GM19328 (cell line): ENCODE data around the gene SLC25A47.
"Not testable (repeated sequence)": the region's sequence is repeated elsewhere in the genome, so short reads cannot be mapped to it uniquely, and the experiment has no call there.

Experiments used
- ATAC-seq: cut with Tn5 transposase; IDR thresholded peaks from one replicate; pipeline ENCODE4 v1.9.1; 2021; ENCODE audit warnings: mild to moderate bottlenecking, moderate library complexity; ENCODE audit not compliant: unreplicated experiment

The SLC25A47 gene

GRCh38 chr14:100323121-100323941 lies at the start of gene SLC25A47:
TSS of gene SLC25A47 (plus strand) at chr14:100323339. CDS start at chr14:100323415, 76 bp downstream.
- no peak for ATAC-seq

- no peak for ATAC-seq
Observed at GRCh38 chr14:100274250-100274649, 48.9 kb upstream of the SLC25A47 start.

GRCh38 chr14:100275214-100275613 lies 47.9 kb upstream of the SLC25A47 start:
- ATAC-seq, result no peak

- no peak for ATAC-seq
Observed at GRCh38 chr14:100278702-100279101, 44.4 kb upstream of the SLC25A47 start.

GRCh38 chr14:100279133-100279532 lies 44.0 kb upstream of the SLC25A47 start:
- ATAC-seq, result no peak

GRCh38 chr14:100279563-100279962 lies 43.6 kb upstream of the SLC25A47 start:
- ATAC-seq, result no peak

DNA sequence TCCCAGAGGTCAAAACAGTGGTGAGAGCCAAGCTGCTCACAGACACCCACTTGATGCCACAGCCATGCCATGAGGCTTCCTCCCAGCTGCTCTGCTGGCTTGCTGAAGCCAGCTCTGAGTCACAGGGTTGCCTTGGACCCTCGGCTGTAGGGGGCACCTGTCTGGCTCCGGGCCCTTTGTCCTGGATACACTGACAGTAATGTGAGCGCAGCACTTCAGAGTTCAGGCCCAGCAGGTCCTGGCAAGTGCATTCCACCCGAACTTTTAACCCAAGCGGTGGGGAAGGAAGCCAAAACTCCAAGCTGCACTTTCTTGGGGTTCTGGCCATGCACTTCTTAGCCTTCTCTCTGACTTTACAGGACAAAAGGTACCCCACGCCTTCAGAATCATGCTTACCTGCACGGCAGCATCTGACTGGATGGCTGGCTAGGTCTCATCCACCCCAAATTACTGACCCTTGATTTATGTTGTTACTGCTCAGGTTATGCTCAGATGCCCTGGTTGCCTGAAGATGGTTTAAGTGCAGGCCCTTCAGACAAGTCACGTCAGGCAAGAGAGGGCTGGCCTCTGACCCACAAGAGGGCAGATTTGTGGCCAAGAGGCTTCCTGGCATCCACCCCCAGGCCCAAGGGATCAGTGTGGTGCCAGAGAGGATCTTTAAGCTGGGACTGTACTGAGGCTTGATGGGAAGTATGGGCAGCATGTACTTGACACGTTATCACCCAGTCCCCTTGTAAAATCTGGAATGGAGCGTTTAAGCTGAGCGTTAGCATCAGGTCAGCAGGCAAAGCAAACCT lies 41.7 kb upstream of the SLC25A47 start:
- ATAC-seq, result no peak

GRCh38 chr14:100282083-100282350 lies 41.1 kb upstream of the SLC25A47 start:
- no peak for ATAC-seq

GRCh38 chr14:100282766-100283419 lies 40.2 kb upstream of the SLC25A47 start:
- ATAC-seq, result no peak

DNA sequence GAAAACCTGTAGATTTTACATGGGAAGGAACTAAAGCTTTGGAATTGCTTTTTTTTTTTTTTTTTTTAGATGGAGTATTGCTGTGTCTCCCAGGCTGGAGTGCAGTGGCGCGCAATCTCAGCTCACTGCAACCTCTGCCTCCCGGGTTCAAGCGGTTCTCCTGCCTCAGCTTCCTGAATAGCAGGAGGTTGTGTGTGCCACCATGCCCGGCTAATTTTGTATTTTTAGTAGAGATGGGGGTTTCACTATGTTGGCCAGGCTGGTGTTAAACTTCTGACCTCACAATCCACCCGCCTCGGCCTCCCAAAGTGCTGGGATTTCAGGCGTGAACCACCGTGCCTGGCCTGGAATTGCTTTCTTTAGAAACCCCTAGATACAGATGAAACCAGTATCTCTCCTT lies 39.7 kb upstream of the SLC25A47 start:
- ATAC-seq, result not testable (repeated sequence)

GRCh38 chr14:100283984-100284881 lies 38.9 kb upstream of the SLC25A47 start:
- no peak for ATAC-seq

GRCh38 chr14:100285021-100285912 lies 37.9 kb upstream of the SLC25A47 start:
- peak; percentile 81 for ATAC-seq

GRCh38 chr14:100285913-100286400 lies 37.2 kb upstream of the SLC25A47 start:
- ATAC-seq, result no peak

DNA sequence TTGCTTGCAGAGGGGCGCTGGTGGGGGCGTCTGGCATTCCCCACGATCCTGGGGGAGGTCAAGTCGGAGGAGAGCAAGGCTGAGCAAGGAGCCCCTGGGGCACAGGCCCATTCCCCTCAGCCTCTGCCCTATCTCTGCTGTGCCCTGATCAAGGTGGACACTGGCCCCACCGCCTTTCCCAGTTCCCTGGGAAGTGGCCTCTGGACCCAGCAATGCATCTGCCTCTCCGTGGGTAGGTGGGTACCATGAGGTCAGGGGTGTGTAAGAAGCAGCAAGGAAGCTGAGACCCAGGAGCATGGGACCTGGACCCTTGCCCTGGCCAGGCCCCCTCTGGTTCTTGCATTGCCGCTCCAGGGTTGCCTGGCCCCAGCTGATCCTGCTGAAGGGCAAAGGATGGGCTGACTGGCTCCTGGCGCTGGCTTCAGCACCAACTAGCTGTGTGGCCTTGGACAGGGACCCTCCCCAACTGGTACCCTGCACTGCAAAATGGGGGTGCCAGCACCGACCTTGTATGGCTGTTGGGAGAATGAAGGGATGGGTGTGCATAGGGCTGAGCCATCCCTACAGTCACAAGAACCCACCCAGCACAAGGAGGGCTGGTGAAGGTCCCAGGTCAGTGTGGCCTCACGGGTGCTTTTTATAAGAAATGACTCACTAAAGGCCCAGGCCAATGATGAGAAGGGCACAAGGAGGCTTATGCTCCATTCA lies 36.5 kb upstream of the SLC25A47 start:
- ATAC-seq, result no peak

GRCh38 chr14:100287202-100287997 lies 35.7 kb upstream of the SLC25A47 start:
- no peak for ATAC-seq

DNA sequence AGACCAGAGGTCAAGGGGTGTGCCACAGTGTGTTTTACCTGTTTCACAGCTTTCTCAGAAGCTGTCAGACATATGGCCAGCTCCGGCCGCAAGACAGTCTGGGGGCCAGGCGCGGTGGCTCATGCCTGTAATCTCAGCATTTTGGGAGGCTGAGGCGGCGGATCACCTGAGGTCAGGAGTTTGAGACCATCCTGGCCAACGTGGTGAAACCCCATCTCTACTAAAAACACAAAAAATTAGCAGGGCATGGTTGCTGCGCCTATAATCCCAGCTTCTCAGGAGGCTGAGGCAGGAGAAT lies 35.2 kb upstream of the SLC25A47 start:
- not testable (repeated sequence) for ATAC-seq

DNA sequence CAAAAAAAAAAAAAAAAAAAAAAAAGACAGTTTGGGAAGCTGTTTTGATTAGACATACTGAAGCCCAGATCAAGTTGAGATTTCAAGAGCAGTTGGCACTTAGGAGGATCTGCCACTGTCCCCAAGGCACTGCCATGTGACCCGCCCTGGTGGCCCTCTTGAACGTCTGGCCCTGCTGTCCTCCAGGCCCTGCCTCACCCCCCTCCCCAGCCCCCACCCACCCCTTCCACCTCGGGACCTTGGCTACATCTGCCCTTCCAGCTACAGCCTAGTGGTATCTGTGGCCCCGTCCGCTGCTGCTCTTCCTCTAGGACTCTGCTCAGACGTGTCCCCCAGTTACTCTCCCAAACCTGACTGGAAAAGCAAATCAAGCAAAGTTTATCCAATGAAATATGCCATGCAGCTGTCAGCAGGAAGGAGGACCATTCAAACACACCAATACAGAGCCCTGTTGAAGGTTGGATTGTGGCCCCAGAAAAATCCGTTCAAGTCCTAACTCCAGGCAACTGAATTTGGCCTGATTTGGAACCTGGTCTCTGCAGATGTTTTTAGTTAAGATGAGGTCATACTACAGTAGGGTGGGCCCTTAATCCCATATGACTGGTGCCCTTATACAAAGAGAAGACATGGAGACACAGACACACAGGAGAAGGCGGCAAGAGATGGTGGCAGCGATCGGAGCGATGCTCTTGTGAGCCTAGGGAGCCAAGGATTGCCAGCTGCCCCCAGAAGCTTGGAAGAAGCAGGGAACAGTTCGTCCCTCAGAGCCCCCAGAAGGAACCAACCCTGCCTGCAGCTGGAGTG lies 34.6 kb upstream of the SLC25A47 start:
- no peak for ATAC-seq
